ENCODE data around the gene PRKCI. TPM values are rescaled to one million over a fixed set of nuclear protein-coding genes. Genes with fewer than 3 reads are reported as not detected.
A peak's percentile ranks its signal among the peaks of the same experiment; 100 is the strongest.
"Not testable (repeated sequence)": the region's sequence is repeated elsewhere in the genome, so short reads cannot be mapped to it uniquely, and the experiment has no call there.

Gene PRKCI
- total and polyA plus RNA-seq, 2 donors = 15.5 to 88.2 TPM

DNA sequence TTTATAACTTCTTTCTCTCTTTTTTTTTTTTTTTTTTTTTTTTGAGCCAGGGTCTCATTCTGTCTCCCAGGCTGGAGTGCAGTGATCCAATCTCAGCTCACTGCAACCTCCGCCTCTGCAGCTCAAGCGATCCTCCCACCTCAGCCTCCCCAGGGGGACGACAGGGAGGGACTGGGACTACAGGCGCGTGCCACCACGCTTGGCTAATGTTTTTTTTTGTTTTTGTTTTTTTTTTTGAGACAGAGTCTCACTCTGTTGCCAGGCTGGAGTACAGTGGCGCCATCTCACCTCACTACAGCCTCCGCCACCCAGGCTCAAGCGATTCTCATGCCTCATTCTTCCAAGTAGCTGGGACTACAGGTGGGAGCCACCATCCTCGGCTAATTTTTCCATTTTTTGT, 17.7 kb upstream of the PRKCI start:
- 94% methylated on average over 10 of the region's 10 CpGs for WGBS
- Histone ChIP-seq H3K27ac (ENCODE audit: low read depth) (no peak overlapping the region), H3K4me1 (ENCODE audit: insufficient read depth) (no peaks in the 10 kb centered on the region), H3K4me3 (ENCODE audit: low read depth, low read length) (no peak overlapping the region), H3K36me3 (ENCODE audit: insufficient read depth) (no peaks in the 10 kb centered on the region)
- no peak for DNase-seq (ENCODE audit: extremely low spot score)

DNA sequence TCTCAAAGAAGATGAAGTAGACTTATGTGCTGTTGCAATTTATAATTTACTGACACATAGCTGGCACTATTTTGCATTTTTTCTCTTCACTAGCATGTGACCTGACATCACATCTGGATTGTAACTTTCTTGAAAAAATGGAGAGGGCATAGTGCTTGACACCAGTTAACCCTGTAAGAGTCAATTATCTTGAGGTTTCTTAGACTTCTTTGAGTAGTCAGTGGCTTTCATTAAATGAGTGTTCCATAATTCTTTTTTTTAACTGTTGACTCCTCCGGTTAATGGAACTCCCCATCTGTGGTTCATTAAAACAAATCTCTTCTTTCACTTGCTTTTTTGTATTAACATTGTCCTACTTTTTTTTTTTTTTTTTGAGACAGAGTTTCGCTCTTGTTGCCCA, 16.9 kb upstream of the PRKCI start:
- no peak for DNase-seq (ENCODE audit: extremely low spot score)
- Histone ChIP-seq H3K27ac (ENCODE audit: low read depth) (no peak overlapping the region), H3K4me1 (ENCODE audit: insufficient read depth) (no peaks in the 10 kb centered on the region), H3K36me3 (ENCODE audit: insufficient read depth) (no peaks in the 10 kb centered on the region), H3K4me3 (ENCODE audit: low read depth, low read length) (no peak overlapping the region)
- 63% methylated on average over 2 of the region's 2 CpGs for WGBS

- not testable (repeated sequence) for H3K27ac ChIP-seq (ENCODE audit: low read depth); H3K4me3 ChIP-seq (ENCODE audit: low read depth, low read length); H3K36me3 ChIP-seq (ENCODE audit: insufficient read depth); H3K4me1 ChIP-seq (ENCODE audit: insufficient read depth); DNase-seq (ENCODE audit: extremely low spot score)
- 94% methylated on average over 11 of the region's 11 CpGs for WGBS
Observed at GRCh38 chr3:170206164-170206762, 16.0 kb upstream of the PRKCI start.

GRCh38 chr3:170207717-170208116, 14.5 kb upstream of the PRKCI start:
- WGBS = 75% methylated on average over 6 of the region's 6 CpGs

DNA sequence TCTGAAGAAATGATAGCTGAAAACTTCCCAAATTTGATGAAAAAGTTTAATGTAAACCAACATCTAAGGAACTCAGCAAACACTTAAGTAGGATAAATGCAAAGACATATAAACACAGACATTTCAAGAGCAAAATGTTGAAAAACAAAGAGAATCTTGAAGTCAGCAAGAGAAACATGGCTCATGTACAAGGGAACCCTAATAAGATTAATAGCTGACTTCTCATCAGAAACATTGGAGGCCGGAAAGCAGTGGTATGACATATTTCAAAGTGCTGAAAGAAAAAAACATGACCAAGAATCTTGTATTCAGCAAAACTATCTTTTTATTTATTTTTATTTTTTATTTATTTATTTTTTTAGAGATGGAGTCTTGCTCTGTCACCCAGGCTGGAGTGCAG, 10.6 kb upstream of the PRKCI start:
- Histone ChIP-seq H3K36me3 (ENCODE audit: insufficient read depth) (no peaks in the 10 kb centered on the region), H3K4me1 (ENCODE audit: insufficient read depth) (no peaks in the 10 kb centered on the region), H3K4me3 (ENCODE audit: low read depth, low read length) (no peak overlapping the region), H3K27ac (ENCODE audit: low read depth) (no peak overlapping the region)
- DNase-seq (ENCODE audit: extremely low spot score) = no peak
- WGBS = 93% methylated on average over 1 of the region's 1 CpG

More at GRCh38 chr3:170207717-170208116, 14.5 kb upstream of the PRKCI start:
- H3K4me1 ChIP-seq (ENCODE audit: insufficient read depth) = no peaks in the 10 kb centered on the region
- H3K36me3 ChIP-seq (ENCODE audit: insufficient read depth) = no peaks in the 10 kb centered on the region
- no peak for DNase-seq (ENCODE audit: extremely low spot score)
- no peak overlapping the region for H3K27ac ChIP-seq (ENCODE audit: low read depth)
- H3K4me3 ChIP-seq (ENCODE audit: low read depth, low read length) = no peak overlapping the region

DNA sequence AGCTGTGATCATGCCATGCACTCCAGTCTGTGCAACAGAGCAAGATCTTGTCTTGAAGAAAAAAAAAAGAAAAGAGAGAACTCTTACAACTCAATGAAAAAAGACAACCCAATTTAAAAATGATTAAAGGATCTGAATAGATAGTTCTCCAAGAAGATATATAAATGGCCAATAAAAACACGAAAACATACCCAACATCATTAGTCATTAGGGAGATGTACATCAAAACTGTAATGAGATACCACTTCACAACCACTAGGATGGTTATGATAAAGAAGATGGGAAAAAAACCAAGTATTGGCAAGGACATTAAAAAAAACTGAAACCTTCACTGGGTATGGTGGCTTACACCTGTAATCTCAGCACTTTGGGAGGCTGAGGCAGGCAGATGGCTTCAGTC, 2.4 kb upstream of the PRKCI start:
- Histone ChIP-seq H3K27ac (ENCODE audit: low read depth) (no peak overlapping the region), H3K36me3 (ENCODE audit: insufficient read depth) (no peaks in the 10 kb centered on the region), H3K4me3 (ENCODE audit: low read depth, low read length) (no peak overlapping the region), H3K4me1 (ENCODE audit: insufficient read depth) (no peaks in the 10 kb centered on the region)
- no peak for DNase-seq (ENCODE audit: extremely low spot score)
- 86% methylated on average over 1 of the region's 1 CpG for whole genome bisulfite sequencing

- Histone ChIP-seq H3K36me3 (ENCODE audit: insufficient read depth) (no peaks in the 10 kb centered on the region), H3K27ac (ENCODE audit: low read depth) (no peak overlapping the region), H3K4me1 (ENCODE audit: insufficient read depth) (no peaks in the 10 kb centered on the region), H3K4me3 (ENCODE audit: low read depth, low read length) (no peak overlapping the region)
- WGBS = 83% methylated on average over 4 of the region's 4 CpGs
- no peak for DNase-seq (ENCODE audit: extremely low spot score)
Observed at GRCh38 chr3:170220871-170221270, 1.4 kb upstream of the PRKCI start.

GRCh38 chr3:170222647-170223541, 670 bp downstream of the PRKCI start:
- under 1% methylated on average over 42 of the region's 42 CpGs for WGBS
- DNase-seq (ENCODE audit: extremely low spot score) = no peak
- Histone ChIP-seq H3K27ac (ENCODE audit: low read depth) (peak overlapping the region; percentile 85), H3K36me3 (ENCODE audit: insufficient read depth) (no peaks in the 10 kb centered on the region), H3K4me1 (ENCODE audit: insufficient read depth) (no peaks in the 10 kb centered on the region), H3K4me3 (ENCODE audit: low read depth, low read length) (peak overlapping the region; percentile 78)

- 95% methylated on average over 1 of the region's 1 CpG for WGBS
- Histone ChIP-seq H3K4me1 (ENCODE audit: insufficient read depth) (no peaks in the 10 kb centered on the region), H3K27ac (ENCODE audit: low read depth) (no peak overlapping the region), H3K36me3 (ENCODE audit: insufficient read depth) (no peaks in the 10 kb centered on the region), H3K4me3 (ENCODE audit: low read depth, low read length) (no peak overlapping the region)
- no peak for DNase-seq (ENCODE audit: extremely low spot score)
Observed at GRCh38 chr3:170225166-170225565, 2.9 kb downstream of the PRKCI start.

DNA sequence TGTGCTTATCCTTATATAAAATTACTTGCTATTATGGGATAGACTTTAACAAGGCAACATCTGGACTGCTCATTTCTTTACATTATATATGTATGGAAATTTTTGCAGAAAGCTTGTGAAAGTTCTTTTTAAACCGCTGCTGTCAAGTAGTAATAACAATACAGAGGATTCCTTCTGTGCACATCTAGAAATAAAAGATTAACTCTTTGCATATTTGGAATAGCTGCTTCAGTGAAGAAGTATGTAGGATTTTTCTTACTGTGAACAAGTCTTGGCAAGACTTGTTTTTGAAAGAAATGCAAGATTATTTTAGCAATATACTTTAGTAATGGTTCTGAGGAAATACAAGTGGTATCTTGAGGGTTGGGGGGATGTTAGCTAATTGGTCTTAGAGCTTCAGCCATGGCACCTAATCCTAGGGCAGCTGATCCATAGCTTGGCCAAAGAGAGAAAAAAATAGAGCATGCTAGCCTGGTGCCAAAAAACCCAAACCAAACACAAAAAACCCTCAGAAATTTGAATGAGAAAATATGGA, 4.3 kb downstream of the PRKCI start:
- Histone ChIP-seq H3K27ac (ENCODE audit: low read depth) (no peak overlapping the region), H3K4me1 (ENCODE audit: insufficient read depth) (no peaks in the 10 kb centered on the region), H3K4me3 (ENCODE audit: low read depth, low read length) (no peak overlapping the region), H3K36me3 (ENCODE audit: insufficient read depth) (no peaks in the 10 kb centered on the region)
- no peak for DNase-seq (ENCODE audit: extremely low spot score)
- WGBS = 31% methylated on average over 1 of the region's 1 CpG

DNA sequence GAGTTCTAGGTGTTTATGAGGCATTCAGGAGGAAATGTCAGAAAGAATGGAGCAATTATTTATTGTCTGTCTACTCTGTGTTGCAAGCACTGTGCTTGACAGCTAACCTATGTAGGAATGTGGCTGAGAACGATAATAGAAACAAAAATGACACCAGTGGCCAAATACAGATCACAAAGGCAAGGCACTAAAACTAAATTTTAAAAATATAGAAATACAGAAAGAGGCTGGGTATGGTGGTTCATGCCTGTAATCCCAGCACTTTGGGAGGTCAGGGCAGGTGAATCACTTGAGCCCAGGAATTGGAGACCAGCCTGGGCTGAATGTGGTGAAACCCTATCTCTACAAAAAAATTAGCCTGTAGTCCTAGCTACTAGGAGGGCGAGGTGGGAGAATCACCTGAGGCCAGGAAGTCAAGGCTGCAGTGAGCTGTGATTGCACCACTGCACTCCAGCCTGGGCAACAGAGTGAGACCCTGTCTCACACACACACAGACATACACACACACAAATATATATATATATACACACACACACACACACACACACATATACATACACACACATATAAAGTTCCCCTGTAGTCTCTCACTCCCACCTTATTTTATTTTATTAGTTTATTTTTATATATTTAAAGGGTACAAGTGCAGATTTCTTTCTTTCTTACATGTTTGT, 6.0 kb downstream of the PRKCI start:
- 62% methylated on average over 2 of the region's 2 CpGs for WGBS

DNA sequence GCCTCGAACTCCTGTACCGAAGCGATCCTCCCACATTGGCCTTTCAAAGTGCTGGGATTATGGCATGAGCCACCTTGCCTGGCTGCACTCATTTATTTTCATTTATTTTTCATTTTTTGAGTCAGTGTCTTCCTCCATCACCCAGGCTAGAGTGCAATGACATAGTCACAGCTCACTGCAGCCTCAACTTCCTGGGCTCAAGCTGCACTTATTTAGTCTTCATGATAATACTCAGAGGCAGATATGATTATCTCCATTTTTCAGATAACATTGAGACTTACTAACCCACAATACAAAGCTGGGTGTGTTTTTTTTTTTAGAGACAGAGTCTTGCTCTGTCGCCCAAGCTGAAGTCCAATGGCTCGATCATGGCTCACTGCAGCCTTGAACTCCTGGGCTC, 10.0 kb downstream of the PRKCI start:
- no peak overlapping the region for H3K27ac ChIP-seq (ENCODE audit: low read depth)
- WGBS = 96% methylated on average over 5 of the region's 5 CpGs
- H3K36me3 ChIP-seq (ENCODE audit: insufficient read depth) = no peaks in the 10 kb centered on the region
- no peak overlapping the region for H3K4me3 ChIP-seq (ENCODE audit: low read depth, low read length)
- DNase-seq (ENCODE audit: extremely low spot score) = no peak
- peaks cover 1% of the 10 kb centered on the region for H3K4me1 ChIP-seq (ENCODE audit: insufficient read depth)

More for the DNA sequence above, 6.0 kb downstream of the PRKCI start:
- H3K36me3 ChIP-seq (ENCODE audit: insufficient read depth) = no peaks in the 10 kb centered on the region
- H3K27ac ChIP-seq (ENCODE audit: low read depth) = no peak overlapping the region
- H3K4me3 ChIP-seq (ENCODE audit: low read depth, low read length) = no peak overlapping the region
- DNase-seq (ENCODE audit: extremely low spot score) = no peak
- H3K4me1 ChIP-seq (ENCODE audit: insufficient read depth) = no peaks in the 10 kb centered on the region

- DNase-seq (ENCODE audit: extremely low spot score) = peak; percentile 53
- Histone ChIP-seq H3K4me1 (ENCODE audit: insufficient read depth) (peaks cover 1% of the 10 kb centered on the region), H3K36me3 (ENCODE audit: insufficient read depth) (no peaks in the 10 kb centered on the region), H3K4me3 (ENCODE audit: low read depth, low read length) (no peak overlapping the region), H3K27ac (ENCODE audit: low read depth) (no peak overlapping the region)
- 60% methylated on average over 6 of the region's 6 CpGs for WGBS
Observed at GRCh38 chr3:170233530-170233929, 11.3 kb downstream of the PRKCI start.

Measured in urinary bladder (tissue), 4 donors.